ENCODE results near the gene ROR1.

- TF ChIP-seq ZNF157 (tag by site-specific recombination; IDR thresholded peaks at IDR 0.05), result no peak
- TF ChIP-seq CTCF (tag by site-specific recombination; IDR thresholded peaks at IDR 0.05), result no peak
- no peak for TF ChIP-seq ZEB2 (tag by site-specific recombination; IDR thresholded peaks at IDR 0.05)
- TF ChIP-seq SCRT2 (tag by site-specific recombination; IDR thresholded peaks at IDR 0.05), result no peak
- no peak for TF ChIP-seq ZNF324 (tag by site-specific recombination; IDR thresholded peaks at IDR 0.05)
- no peak for TF ChIP-seq ZNF302 (tag by site-specific recombination; IDR thresholded peaks at IDR 0.05; ENCODE audit: low read depth)
- TF ChIP-seq ZIC2 (tag by site-specific recombination; IDR thresholded peaks at IDR 0.05), result no peak
- TF ChIP-seq, protein P1, sequence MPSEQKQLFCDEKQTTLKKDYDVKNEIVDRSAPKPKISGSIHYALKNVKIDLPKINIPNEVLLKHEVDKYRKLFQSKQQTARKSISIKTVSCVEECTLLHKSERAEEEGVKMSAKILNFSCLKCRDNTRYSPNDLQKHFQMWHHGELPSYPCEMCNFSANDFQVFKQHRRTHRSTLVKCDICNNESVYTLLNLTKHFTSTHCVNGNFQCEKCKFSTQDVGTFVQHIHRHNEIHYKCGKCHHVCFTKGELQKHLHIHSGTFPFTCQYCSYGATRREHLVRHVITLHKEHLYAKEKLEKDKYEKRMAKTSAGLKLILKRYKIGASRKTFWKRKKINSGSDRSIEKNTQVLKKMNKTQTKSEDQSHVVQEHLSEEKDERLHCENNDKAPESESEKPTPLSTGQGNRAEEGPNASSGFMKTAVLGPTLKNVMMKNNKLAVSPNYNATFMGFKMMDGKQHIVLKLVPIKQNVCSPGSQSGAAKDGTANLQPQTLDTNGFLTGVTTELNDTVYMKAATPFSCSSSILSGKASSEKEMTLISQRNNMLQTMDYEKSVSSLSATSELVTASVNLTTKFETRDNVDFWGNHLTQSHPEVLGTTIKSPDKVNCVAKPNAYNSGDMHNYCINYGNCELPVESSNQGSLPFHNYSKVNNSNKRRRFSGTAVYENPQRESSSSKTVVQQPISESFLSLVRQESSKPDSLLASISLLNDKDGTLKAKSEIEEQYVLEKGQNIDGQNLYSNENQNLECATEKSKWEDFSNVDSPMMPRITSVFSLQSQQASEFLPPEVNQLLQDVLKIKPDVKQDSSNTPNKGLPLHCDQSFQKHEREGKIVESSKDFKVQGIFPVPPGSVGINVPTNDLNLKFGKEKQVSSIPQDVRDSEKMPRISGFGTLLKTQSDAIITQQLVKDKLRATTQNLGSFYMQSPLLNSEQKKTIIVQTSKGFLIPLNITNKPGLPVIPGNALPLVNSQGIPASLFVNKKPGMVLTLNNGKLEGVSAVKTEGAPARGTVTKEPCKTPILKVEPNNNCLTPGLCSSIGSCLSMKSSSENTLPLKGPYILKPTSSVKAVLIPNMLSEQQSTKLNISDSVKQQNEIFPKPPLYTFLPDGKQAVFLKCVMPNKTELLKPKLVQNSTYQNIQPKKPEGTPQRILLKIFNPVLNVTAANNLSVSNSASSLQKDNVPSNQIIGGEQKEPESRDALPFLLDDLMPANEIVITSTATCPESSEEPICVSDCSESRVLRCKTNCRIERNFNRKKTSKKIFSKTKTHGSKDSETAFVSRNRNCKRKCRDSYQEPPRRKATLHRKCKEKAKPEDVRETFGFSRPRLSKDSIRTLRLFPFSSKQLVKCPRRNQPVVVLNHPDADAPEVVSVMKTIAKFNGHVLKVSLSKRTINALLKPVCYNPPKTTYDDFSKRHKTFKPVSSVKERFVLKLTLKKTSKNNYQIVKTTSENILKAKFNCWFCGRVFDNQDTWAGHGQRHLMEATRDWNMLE (tag by site-specific recombination; conservative IDR thresholded peaks at IDR 0.05; ENCODE audit: low read depth), result no peak
- no peak for TF ChIP-seq ZNF404 (tag by site-specific recombination; IDR thresholded peaks at IDR 0.05)
- no peak for TF ChIP-seq ZBTB26 (tag by site-specific recombination; optimal IDR thresholded peaks at IDR 0.05)
- no peak for TF ChIP-seq ELK4 (IDR thresholded peaks at IDR 0.05; ENCODE audit: borderline replicate concordance, low read depth, low read length)
- TF ChIP-seq ATF2 (tag by site-specific recombination; IDR thresholded peaks at IDR 0.05; ENCODE audit: low read depth), result no peak
- no peak for TF ChIP-seq GLIS1 (tag by site-specific recombination; IDR thresholded peaks at IDR 0.05)
- no peak for TF ChIP-seq ZNF350 (tag by site-specific recombination; IDR thresholded peaks at IDR 0.05)
Observed at GRCh38 chr1:64046243-64046642, 272.4 kb downstream of the ROR1 start.

All from HEK293 (cell line).